ENCODE measurements around the gene UBAC1.
A peak's percentile ranks its signal among the peaks of the same experiment; 100 is the strongest.

Gene UBAC1

GRCh38 chr9:135984072-135984710, 23.0 kb upstream of the UBAC1 start:
- Histone ChIP-seq H4K8ac (ENCODE audit: low read length) (no peak overlapping the region), H3K23ac (ENCODE audit: low read length in 2 of 2) (no peak overlapping the region), H2BK15ac (ENCODE audit: low read depth, poor library complexity, severe bottlenecking) (peak overlapping the region; percentile 70), H3K4ac (ENCODE audit: low read depth in 1 of 2, low read length in 2 of 2) (no peak overlapping the region), H2BK12ac (ENCODE audit: low read length in 2 of 2) (no peak overlapping the region), H3K4me3 (ENCODE audit: insufficient read depth in 1 of 2, low read depth in 1 of 2, low read length in 2 of 2) (no peak overlapping the region), H3K4me1 (ENCODE audit: control insufficient read depth, insufficient read depth, low read depth, low read length) (no peaks in the 10 kb centered on the region), H3K36me3 (ENCODE audit: control insufficient read depth in 1 of 2, insufficient read depth in 2 of 2, low read depth in 1 of 2, low read length in 2 of 2) (no peaks in the 10 kb centered on the region), H3K9ac (ENCODE audit: low read length) (no peak overlapping the region), H4K91ac (ENCODE audit: low read length) (peak overlapping the region; percentile 45), H3K79me1 (replicated peaks; ENCODE audit: low read length, poor library complexity, severe bottlenecking) (no peaks in the 10 kb centered on the region), H3K27me3 (ENCODE audit: control insufficient read depth in 1 of 2, insufficient read depth in 1 of 2, low read length in 2 of 2) (peaks cover 11 to 79% of the 10 kb centered on the region in 2 experiments), H3K14ac (ENCODE audit: low read length in 2 of 2) (no peak overlapping the region), H3K4me2 (ENCODE audit: low read length, poor library complexity, severe bottlenecking) (no peak overlapping the region), H3K18ac (ENCODE audit: low read depth in 1 of 2, low read length in 2 of 2) (peak overlapping the region in 1 of 2 experiments; percentile 19), H2BK5ac (ENCODE audit: low read depth, low read length, poor library complexity, severe bottlenecking) (no peak overlapping the region), H3K27ac (ENCODE audit: low read length, poor library complexity, severe bottlenecking) (no peak overlapping the region), H2AK5ac (ENCODE audit: low read length, severe bottlenecking) (no peak overlapping the region), H3K9me3 (ENCODE audit: control insufficient read depth, low read length) (no peaks in the 10 kb centered on the region), H2BK120ac (ENCODE audit: low read depth, low read length) (no peak overlapping the region), H2AFZ (ENCODE audit: low read depth, low read length) (no peak overlapping the region)
- WGBS: 92% methylated on average over 21 of the region's 22 CpGs
- no peak for DNase-seq

DNA sequence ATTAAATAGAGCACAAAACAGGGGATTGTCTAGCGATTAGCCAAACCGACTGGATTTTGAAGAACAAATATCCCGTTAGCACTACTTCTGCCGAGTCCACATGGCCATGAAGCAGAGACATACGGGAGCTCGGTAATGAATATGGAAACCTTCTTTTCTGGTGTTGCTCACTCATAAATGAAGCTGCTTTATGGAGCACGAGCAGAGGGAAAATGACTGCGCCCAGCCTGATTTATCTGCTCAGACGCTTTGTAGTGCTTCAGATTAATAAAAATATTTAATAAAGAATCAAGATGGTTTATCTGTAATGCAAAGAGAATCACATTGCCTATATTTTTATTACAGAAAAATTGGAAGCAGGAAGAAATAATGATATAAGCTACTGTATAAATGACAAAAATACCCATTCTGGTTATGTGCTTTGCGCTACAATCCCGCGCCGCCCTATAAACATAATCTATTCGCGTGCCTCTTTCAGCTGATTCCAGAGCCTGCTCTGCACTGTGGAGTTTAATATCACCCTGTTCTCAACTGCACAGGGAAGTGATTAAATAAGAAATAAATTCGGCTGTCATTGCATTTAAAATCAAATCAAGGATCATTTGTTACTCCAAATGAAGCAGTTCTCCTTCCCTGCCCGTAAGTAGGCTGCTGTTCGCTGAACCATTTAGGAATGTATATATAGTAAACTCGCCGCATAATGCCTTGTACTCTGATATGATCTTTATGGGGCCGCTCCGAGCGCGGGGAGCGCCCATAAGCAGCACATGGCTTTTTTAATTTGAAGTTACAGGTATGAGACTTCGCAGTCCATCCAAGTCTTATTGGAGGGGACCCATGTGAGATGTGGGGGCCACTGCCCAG, 22.3 kb upstream of the UBAC1 start:
- Histone ChIP-seq H2AFZ (ENCODE audit: low read depth, low read length) (no peak overlapping the region), H3K18ac (ENCODE audit: low read depth in 1 of 2, low read length in 2 of 2) (no peak overlapping the region), H2BK15ac (ENCODE audit: low read depth, poor library complexity, severe bottlenecking) (no peak overlapping the region), H4K91ac (ENCODE audit: low read length) (no peak overlapping the region), H4K8ac (ENCODE audit: low read length) (no peak overlapping the region), H3K14ac (ENCODE audit: low read length in 2 of 2) (no peak overlapping the region), H2BK5ac (ENCODE audit: low read depth, low read length, poor library complexity, severe bottlenecking) (no peak overlapping the region), H3K23ac (ENCODE audit: low read length in 2 of 2) (no peak overlapping the region), H3K27ac (ENCODE audit: low read length, poor library complexity, severe bottlenecking) (no peak overlapping the region), H3K9me3 (ENCODE audit: control insufficient read depth, low read length) (no peaks in the 10 kb centered on the region), H3K4me1 (ENCODE audit: control insufficient read depth, insufficient read depth, low read depth, low read length) (no peaks in the 10 kb centered on the region), H3K36me3 (ENCODE audit: control insufficient read depth in 1 of 2, insufficient read depth in 2 of 2, low read depth in 1 of 2, low read length in 2 of 2) (no peaks in the 10 kb centered on the region), H2BK12ac (ENCODE audit: low read length in 2 of 2) (no peak overlapping the region), H2BK120ac (ENCODE audit: low read depth, low read length) (no peak overlapping the region), H3K27me3 (ENCODE audit: control insufficient read depth in 1 of 2, insufficient read depth in 1 of 2, low read length in 2 of 2) (peaks cover 19 to 78% of the 10 kb centered on the region in 2 experiments), H3K4me3 (ENCODE audit: insufficient read depth in 1 of 2, low read depth in 1 of 2, low read length in 2 of 2) (no peak overlapping the region), H2AK5ac (ENCODE audit: low read length, severe bottlenecking) (no peak overlapping the region), H3K4me2 (ENCODE audit: low read length, poor library complexity, severe bottlenecking) (no peak overlapping the region), H3K9ac (ENCODE audit: low read length) (no peak overlapping the region), H3K79me1 (replicated peaks; ENCODE audit: low read length, poor library complexity, severe bottlenecking) (no peaks in the 10 kb centered on the region), H3K4ac (ENCODE audit: low read depth in 1 of 2, low read length in 2 of 2) (no peak overlapping the region)
- 90% methylated on average over 23 of the region's 26 CpGs for WGBS
- DNase-seq: no peak

DNA sequence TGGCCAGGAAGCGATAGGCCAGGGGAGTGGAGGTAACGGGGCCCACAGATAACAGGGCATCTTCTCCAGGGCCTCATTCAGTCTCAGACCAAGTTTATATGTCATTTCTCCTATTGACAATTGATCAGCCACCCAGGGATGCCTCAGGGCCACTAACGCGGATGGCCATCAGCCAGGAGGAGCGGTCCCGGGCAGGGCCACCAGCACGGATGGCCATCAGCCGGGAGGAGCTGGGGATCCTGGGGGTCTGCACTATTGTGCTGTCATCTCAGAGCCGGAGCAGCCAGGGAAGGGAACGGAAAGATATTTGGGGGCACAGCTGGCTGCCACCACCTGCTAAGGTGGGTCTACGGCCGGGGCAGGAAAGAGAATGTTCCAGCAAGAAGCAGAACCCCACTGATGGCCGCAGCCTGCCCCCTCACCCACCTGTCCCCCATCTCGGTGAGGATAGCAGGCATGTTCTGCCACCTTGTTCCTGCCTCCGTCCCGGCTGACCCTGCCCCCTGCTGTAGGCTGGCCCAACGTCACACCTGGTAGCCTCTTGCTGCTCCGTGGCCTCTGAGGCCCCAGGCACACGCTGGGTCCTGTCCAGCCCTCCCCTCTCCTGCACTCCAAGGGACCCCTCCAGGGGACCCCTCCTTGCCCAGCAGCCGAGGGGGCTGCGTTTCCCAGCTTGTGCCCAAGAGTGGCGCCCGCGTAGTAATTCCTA, 21.5 kb upstream of the UBAC1 start:
- Histone ChIP-seq H3K4me1 (ENCODE audit: control insufficient read depth, insufficient read depth, low read depth, low read length) (no peaks in the 10 kb centered on the region), H3K18ac (ENCODE audit: low read depth in 1 of 2, low read length in 2 of 2) (no peak overlapping the region), H3K4ac (ENCODE audit: low read depth in 1 of 2, low read length in 2 of 2) (no peak overlapping the region), H2BK12ac (ENCODE audit: low read length in 2 of 2) (peak overlapping the region in 1 of 2 experiments; percentile 33), H2AFZ (ENCODE audit: low read depth, low read length) (no peak overlapping the region), H2BK120ac (ENCODE audit: low read depth, low read length) (no peak overlapping the region), H3K23ac (ENCODE audit: low read length in 2 of 2) (no peak overlapping the region), H2BK15ac (ENCODE audit: low read depth, poor library complexity, severe bottlenecking) (no peak overlapping the region), H2AK5ac (ENCODE audit: low read length, severe bottlenecking) (no peak overlapping the region), H2BK5ac (ENCODE audit: low read depth, low read length, poor library complexity, severe bottlenecking) (no peak overlapping the region), H3K4me3 (ENCODE audit: insufficient read depth in 1 of 2, low read depth in 1 of 2, low read length in 2 of 2) (no peak overlapping the region), H4K8ac (ENCODE audit: low read length) (no peak overlapping the region), H3K79me1 (replicated peaks; ENCODE audit: low read length, poor library complexity, severe bottlenecking) (no peaks in the 10 kb centered on the region), H3K27me3 (ENCODE audit: control insufficient read depth in 1 of 2, insufficient read depth in 1 of 2, low read length in 2 of 2) (peaks cover 19 to 70% of the 10 kb centered on the region in 2 experiments), H3K27ac (ENCODE audit: low read length, poor library complexity, severe bottlenecking) (no peak overlapping the region), H3K9ac (ENCODE audit: low read length) (no peak overlapping the region), H3K4me2 (ENCODE audit: low read length, poor library complexity, severe bottlenecking) (no peak overlapping the region), H4K91ac (ENCODE audit: low read length) (no peak overlapping the region), H3K36me3 (ENCODE audit: control insufficient read depth in 1 of 2, insufficient read depth in 2 of 2, low read depth in 1 of 2, low read length in 2 of 2) (no peaks in the 10 kb centered on the region), H3K14ac (ENCODE audit: low read length in 2 of 2) (no peak overlapping the region), H3K9me3 (ENCODE audit: control insufficient read depth, low read length) (no peaks in the 10 kb centered on the region)
- no peak for DNase-seq
- 89% methylated on average over 23 of the region's 24 CpGs for WGBS
